K562 (cell line): ENCODE measurements around the gene ANTKMT. TPM values are rescaled to one million over a fixed set of nuclear protein-coding genes. Genes with fewer than 3 reads are reported as not detected.

Experiments used
- CTBP1 ChIP-seq: fragments of 450-650 bp; IDR thresholded peaks from 2 replicates; pipeline ENCODE4 v1.6.1; 2016; ENCODE audit warnings: borderline replicate concordance
- GTF2A2 ChIP-seq: IDR thresholded peaks from 2 replicates; pipeline ENCODE4 v1.6.1; 2016; ENCODE audit warnings: mild to moderate bottlenecking, missing genetic modification characterization, missing compliant biosample characterization
- HLTF ChIP-seq: fragments of 450-650 bp; IDR thresholded peaks from 2 replicates; pipeline ENCODE4 v1.6.1; 2016
- HMGN3 ChIP-seq: IDR thresholded peaks from 2 replicates; pipeline ENCODE4 v1.6.1; 2011; ENCODE audit warnings: borderline replicate concordance, low read depth, mild to moderate bottlenecking, mixed read lengths, low read length; ENCODE audit not compliant: insufficient read length; ENCODE audit errors: extremely low read depth
- JUN ChIP-seq, 2 experiments: sonication (generic) in 1 of 2; formaldehyde crosslinking in 1 of 2; IDR thresholded peaks; 2 replicates each; pipeline versions ENCODE4 v1.6.1 to v1.8.0; 2012 to 2022; ENCODE audit warnings: borderline replicate concordance in 2 of 2, mild to moderate bottlenecking in 2 of 2, improper control_type of control experiment in 1 of 2, low read depth in 1 of 2, low read length in 1 of 2, missing genetic modification reagents in 1 of 2
- KDM4B ChIP-seq, 2 experiments: fragments of 450-650 bp in 1 of 2; sonication (generic) in 1 of 2; IDR thresholded peaks; 2 replicates each; pipeline ENCODE4 v1.6.1; 2016 to 2017; ENCODE audit warnings: borderline replicate concordance in 2 of 2, antibody characterized with exemption in 1 of 2, low read depth in 1 of 2, mild to moderate bottlenecking in 1 of 2
- KDM5B ChIP-seq: fragments of 200-600 bp; sonication (generic); IDR thresholded peaks from 2 replicates; pipeline ENCODE4 v1.6.1; 2012; ENCODE audit warnings: low read depth, mild to moderate bottlenecking, moderate library complexity, low read length, control low read depth, inconsistent platforms; ENCODE audit not compliant: insufficient replicate concordance
- KLF13 ChIP-seq: fragments of 450-650 bp; IDR thresholded peaks from 2 replicates; pipeline ENCODE4 v1.6.1; 2016; ENCODE audit warnings: missing genetic modification characterization, low read depth, mild to moderate bottlenecking, missing compliant biosample characterization, moderate library complexity, borderline replicate concordance
- NBN ChIP-seq: fragments of 450-650 bp; IDR thresholded peaks from 2 replicates; pipeline ENCODE4 v1.6.1; 2016; ENCODE audit warnings: low read depth, mild to moderate bottlenecking
- NFIX ChIP-seq: fragments of 250-450 bp; sonication (Bioruptor Pico); IDR thresholded peaks from 2 replicates; pipeline ENCODE4 v1.4.0; 2020; ENCODE audit warnings: low read depth, mild to moderate bottlenecking, moderate library complexity
- NFXL1 ChIP-seq: fragments of 450-650 bp; formaldehyde crosslinking; IDR thresholded peaks from 2 replicates; pipeline ENCODE4 v1.4.0; 2021; ENCODE audit warnings: mild to moderate bottlenecking
- PHF20 ChIP-seq: fragments of 450-650 bp; IDR thresholded peaks from 2 replicates; pipeline ENCODE4 v1.6.1; 2018; ENCODE audit not compliant: partially characterized antibody
- RAD51 ChIP-seq: fragments of 450-650 bp; IDR thresholded peaks from 2 replicates; pipeline ENCODE4 v1.7.1; 2016; ENCODE audit warnings: low read depth, mild to moderate bottlenecking, borderline replicate concordance
- RBFOX2 ChIP-seq: fragments of 200-400 bp; formaldehyde crosslinking; IDR thresholded peaks from 2 replicates; pipeline ENCODE4 v1.6.1; 2017; ENCODE audit warnings: low read depth, mild to moderate bottlenecking, low read length, moderate library complexity
- RFX7 ChIP-seq: fragments of 250-450 bp; sonication (Bioruptor Pico); IDR thresholded peaks from 2 replicates; pipeline ENCODE4 v1.5.1; 2021; ENCODE audit warnings: mild to moderate bottlenecking
- SAFB ChIP-seq: fragments of 200-400 bp; formaldehyde crosslinking; IDR thresholded peaks from 2 replicates; pipeline ENCODE4 v1.6.1; 2017; ENCODE audit warnings: low read depth, low read length, borderline replicate concordance
- TAF1 ChIP-seq: IDR thresholded peaks from 2 replicates; pipeline ENCODE4 v1.6.1; 2011; ENCODE audit warnings: mild to moderate bottlenecking, low read length, moderate library complexity; ENCODE audit not compliant: insufficient read depth, control insufficient read depth, severe bottlenecking; ENCODE audit errors: extremely low read depth
- YY1 ChIP-seq, 3 experiments: IDR thresholded peaks; 2 replicates each; pipeline ENCODE4 v1.6.1; 2011; ENCODE audit warnings: low read length in 2 of 3, mild to moderate bottlenecking in 2 of 3, moderate library complexity in 2 of 3, borderline replicate concordance in 1 of 3, control low read depth in 1 of 3, low read depth in 1 of 3; ENCODE audit not compliant: insufficient read depth in 3 of 3, insufficient replicate concordance in 2 of 3, control insufficient read depth in 1 of 3, insufficient read length in 1 of 3; ENCODE audit errors: extremely low read depth in 1 of 3
- polyA plus RNA-seq, 8 experiments: library from polyadenylated mRNA; depleted of rRNA in 4 of 8; stranded (reverse) in 5 of 8; unstranded in 3 of 8; fragments of >200 nt; fragmentation: Nextera tagmentation in 2 of 8; fragmentation: Illumina TruSeq in 1 of 8; extraction: Ambion mirVana in 2 of 8; extraction: Trizol in 1 of 8; gene quantifications; 2 replicates each; pipeline versions ENCODE4 v1.2.1 to v1.2.3, GENCODE V29; 2011 to 2014; ENCODE audit warnings: inconsistent platforms in 1 of 8, missing spikeins in 1 of 8
- total RNA-seq, 7 experiments: library from RNA; depleted of rRNA in 6 of 7; stranded (reverse); fragments of >200 nt in 6 of 7; fragmentation: Illumina TruSeq in 2 of 7; extraction: Trizol in 2 of 7; gene quantifications; 2 replicates each; pipeline versions ENCODE4 v1.2.1 to v1.2.3, GENCODE V29; 2011 to 2021; ENCODE audit warnings: low replicate concordance in 1 of 7
- TF ChIP-seq, protein P1 (sequence below): sonication (generic); formaldehyde crosslinking; IDR thresholded peaks from 2 replicates; pipeline ENCODE4 v1.8.0; 2022; ENCODE audit warnings: mild to moderate bottlenecking, missing genetic modification reagents
- TF ChIP-seq, protein P2 (sequence below): sonication (generic); formaldehyde crosslinking; IDR thresholded peaks from 2 replicates; pipeline ENCODE4 v1.9.0; 2022; ENCODE audit warnings: mild to moderate bottlenecking, missing genetic modification reagents

The ANTKMT gene
- total and polyA plus RNA-seq, 9 of the 15 experiments (the other 6 are each of a cell fraction or from before 2014, with no cell fraction given) = 0.58 to 217 (median 19.1) TPM

DNA sequence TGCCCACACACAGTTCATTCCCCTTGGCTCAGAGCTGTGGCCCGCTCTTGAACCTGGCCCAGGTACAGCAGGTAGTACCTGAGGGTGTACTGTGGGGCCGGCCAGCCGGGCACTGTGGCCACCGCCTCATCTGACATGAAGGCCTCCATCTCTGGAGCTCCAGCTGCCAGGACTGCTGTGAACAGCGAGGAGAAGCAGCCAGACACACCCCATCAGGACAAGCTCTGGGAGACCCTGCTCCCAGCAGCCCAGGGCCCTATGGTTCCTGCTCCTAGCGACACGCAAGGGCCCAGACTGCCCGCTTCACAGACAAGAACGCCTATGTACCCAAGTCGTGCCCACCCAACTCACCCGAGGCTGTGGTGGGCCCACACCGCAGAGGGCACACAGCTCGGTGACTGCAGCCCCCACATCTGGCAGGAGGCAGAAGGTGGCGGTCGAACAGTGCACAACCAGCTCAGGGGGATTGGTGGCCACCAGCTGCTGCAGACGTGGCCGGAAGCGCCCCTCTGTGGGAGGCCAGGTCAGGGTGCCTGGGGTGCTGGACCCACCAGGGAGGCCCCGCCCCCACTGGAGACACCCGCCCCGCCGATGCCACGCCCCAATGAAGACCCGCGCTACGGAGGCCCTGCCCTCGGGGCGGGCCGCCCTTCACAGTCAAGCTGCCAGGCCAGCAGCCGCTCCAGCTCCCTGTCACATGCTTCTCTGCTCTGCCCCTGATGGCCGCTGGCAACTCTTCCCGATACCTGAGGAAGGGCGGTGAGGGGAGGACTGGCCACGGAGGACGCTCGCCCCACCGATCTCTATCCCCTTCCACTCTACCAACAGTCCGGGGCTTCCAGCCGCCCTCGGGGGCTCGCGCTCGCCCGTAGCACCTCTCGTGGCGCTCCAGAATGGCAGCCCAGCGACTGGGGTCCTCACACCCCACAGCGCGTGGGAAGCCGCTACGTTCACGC is 41.8 kb upstream of the ANTKMT start (continued):
- TF ChIP-seq NBN (no peak), RAD51 (peak; percentile 26; the same call in 1 of the 2 replicates), RBFOX2 (peak; percentile 65), NFIX (no peak), JUN (IDR thresholded peaks at IDR 0.05; ENCODE audit: borderline replicate concordance, low read depth, low read length) (peak; percentile 15; the same call in 1 of the 2 replicates), JUN (CRISPR knock-in tag; IDR thresholded peaks at IDR 0.05; ENCODE audit: borderline replicate concordance) (no peak), SAFB (peak; percentile 64; the same call in 1 of the 2 replicates), KDM4B (IDR thresholded peaks at IDR 0.05; ENCODE audit: borderline replicate concordance in 2 of 2, low read depth in 1 of 2) (0 out of 4 replicates have a peak, but pooled peaks of 1 of the 2 experiments have one; percentile 23), HMGN3 (peak; percentile 69), KLF13 (peak; percentile 28; the same call in 1 of the 2 replicates), HLTF (peak; percentile 56; the same call in 1 of the 2 replicates), GTF2A2 (tag) (no peak), PHF20 (no peak), YY1 (IDR thresholded peaks at IDR 0.05; ENCODE audit: borderline replicate concordance in 1 of 3, control insufficient read depth in 1 of 3, extremely low read depth in 1 of 3, insufficient read depth in 3 of 3, insufficient read length in 1 of 3, insufficient replicate concordance in 2 of 3, low read depth in 1 of 3, low read length in 2 of 3) (peak in 2 of 3 experiments; percentile 8 to 17), KDM5B (peak; percentile 60), TAF1 (peak; percentile 49), CTBP1 (0 out of 2 replicates have a peak, but pooled peaks have one; percentile 5), RFX7 (CRISPR knock-in tag) (no peak), NFXL1 (no peak)
- TF ChIP-seq, protein P1, sequence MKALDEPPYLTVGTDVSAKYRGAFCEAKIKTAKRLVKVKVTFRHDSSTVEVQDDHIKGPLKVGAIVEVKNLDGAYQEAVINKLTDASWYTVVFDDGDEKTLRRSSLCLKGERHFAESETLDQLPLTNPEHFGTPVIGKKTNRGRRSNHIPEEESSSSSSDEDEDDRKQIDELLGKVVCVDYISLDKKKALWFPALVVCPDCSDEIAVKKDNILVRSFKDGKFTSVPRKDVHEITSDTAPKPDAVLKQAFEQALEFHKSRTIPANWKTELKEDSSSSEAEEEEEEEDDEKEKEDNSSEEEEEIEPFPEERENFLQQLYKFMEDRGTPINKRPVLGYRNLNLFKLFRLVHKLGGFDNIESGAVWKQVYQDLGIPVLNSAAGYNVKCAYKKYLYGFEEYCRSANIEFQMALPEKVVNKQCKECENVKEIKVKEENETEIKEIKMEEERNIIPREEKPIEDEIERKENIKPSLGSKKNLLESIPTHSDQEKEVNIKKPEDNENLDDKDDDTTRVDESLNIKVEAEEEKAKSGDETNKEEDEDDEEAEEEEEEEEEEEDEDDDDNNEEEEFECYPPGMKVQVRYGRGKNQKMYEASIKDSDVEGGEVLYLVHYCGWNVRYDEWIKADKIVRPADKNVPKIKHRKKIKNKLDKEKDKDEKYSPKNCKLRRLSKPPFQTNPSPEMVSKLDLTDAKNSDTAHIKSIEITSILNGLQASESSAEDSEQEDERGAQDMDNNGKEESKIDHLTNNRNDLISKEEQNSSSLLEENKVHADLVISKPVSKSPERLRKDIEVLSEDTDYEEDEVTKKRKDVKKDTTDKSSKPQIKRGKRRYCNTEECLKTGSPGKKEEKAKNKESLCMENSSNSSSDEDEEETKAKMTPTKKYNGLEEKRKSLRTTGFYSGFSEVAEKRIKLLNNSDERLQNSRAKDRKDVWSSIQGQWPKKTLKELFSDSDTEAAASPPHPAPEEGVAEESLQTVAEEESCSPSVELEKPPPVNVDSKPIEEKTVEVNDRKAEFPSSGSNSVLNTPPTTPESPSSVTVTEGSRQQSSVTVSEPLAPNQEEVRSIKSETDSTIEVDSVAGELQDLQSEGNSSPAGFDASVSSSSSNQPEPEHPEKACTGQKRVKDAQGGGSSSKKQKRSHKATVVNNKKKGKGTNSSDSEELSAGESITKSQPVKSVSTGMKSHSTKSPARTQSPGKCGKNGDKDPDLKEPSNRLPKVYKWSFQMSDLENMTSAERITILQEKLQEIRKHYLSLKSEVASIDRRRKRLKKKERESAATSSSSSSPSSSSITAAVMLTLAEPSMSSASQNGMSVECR (CRISPR knock-in tag) = peak; percentile 56
- TF ChIP-seq, protein P2, sequence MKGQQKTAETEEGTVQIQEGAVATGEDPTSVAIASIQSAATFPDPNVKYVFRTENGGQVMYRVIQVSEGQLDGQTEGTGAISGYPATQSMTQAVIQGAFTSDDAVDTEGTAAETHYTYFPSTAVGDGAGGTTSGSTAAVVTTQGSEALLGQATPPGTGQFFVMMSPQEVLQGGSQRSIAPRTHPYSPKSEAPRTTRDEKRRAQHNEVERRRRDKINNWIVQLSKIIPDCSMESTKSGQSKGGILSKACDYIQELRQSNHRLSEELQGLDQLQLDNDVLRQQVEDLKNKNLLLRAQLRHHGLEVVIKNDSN = peak; percentile 61; the same call in 1 of the 2 replicates
